Gastroesophageal sphincter (tissue), 3 donors: Measurements from ENCODE around the gene TOR1AIP1.

Source experiments
- POLR2A ChIP-seq, 2 donors: fragments of 450-650 bp; IDR thresholded peaks; one replicate each; pipeline ENCODE4 v1.6.1; 2017; ENCODE audit warnings: antibody characterized with exemption in 2 of 2, mild to moderate bottlenecking in 2 of 2, moderate library complexity in 1 of 2
- TF ChIP-seq, protein P1 (sequence below), 4 experiments: fragments of 200-600 bp in 2 of 4; fragments of 450-650 bp in 2 of 4; sonication (generic) in 1 of 4; IDR thresholded peaks; one replicate each; pipeline ENCODE4 v1.5.1; 2017 to 2019; ENCODE audit warnings: antibody characterized with exemption in 4 of 4, mild to moderate bottlenecking in 2 of 4, moderate library complexity in 2 of 4

DNA sequence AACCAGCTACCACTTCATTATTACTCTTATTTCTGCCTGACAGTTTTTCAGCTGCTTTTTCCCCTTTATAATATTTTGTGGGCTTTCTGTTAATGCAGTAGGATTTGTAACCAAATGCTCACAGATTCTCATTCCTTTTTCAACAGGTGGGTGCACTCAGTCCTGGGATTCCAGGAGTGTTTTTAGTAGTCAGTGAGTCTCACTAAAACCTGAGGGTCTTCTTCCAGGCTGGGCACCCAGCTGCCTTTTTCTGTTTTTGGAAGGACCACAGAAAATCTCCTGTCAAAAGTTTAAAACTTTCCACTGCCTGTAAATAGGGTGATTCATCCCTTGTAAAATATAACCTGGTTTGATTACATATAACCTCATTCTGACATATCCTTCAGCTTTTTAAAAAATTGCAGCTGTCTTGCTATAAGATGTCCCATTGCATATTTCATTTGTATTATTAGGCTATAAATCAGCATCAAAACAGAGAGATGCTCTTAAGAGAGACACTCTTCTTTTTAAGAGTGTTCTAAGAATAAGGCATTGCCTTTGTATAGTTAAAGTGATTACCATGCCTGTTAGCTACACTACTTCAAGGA, 55.7 kb downstream of the TOR1AIP1 start:
- TF ChIP-seq, protein P1, sequence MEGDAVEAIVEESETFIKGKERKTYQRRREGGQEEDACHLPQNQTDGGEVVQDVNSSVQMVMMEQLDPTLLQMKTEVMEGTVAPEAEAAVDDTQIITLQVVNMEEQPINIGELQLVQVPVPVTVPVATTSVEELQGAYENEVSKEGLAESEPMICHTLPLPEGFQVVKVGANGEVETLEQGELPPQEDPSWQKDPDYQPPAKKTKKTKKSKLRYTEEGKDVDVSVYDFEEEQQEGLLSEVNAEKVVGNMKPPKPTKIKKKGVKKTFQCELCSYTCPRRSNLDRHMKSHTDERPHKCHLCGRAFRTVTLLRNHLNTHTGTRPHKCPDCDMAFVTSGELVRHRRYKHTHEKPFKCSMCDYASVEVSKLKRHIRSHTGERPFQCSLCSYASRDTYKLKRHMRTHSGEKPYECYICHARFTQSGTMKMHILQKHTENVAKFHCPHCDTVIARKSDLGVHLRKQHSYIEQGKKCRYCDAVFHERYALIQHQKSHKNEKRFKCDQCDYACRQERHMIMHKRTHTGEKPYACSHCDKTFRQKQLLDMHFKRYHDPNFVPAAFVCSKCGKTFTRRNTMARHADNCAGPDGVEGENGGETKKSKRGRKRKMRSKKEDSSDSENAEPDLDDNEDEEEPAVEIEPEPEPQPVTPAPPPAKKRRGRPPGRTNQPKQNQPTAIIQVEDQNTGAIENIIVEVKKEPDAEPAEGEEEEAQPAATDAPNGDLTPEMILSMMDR (IDR thresholded peaks at IDR 0.05), result no peak
- no peak for TF ChIP-seq POLR2A (IDR thresholded peaks at IDR 0.05)
